ENCODE results near the gene MUC4. TPM values are rescaled to one million over a fixed set of nuclear protein-coding genes. Genes with fewer than 3 reads are reported as not detected.

The MUC4 gene
- total RNA-seq, 1 donor from 2014 or later, result not detected

DNA sequence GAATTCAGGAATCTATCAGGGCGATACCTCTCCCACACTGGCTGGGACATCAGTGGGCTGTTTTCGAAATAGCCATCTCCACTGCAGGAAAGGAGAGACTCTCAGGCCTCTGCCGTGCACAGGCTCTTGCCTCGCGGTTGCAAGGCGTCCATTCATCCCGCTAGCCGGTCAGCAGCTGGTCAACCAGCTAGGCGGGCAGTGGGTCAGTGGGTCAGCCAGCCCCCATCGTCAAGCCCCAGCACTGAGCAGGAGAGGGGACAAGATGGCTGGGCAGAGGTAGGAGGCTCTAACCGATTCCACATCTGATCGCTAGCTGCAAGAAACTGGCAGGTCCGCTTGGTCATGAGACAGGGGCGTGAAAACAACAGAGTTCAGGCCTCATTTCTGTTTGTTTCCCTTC is 45.1 kb downstream of the MUC4 start:
- Mint-ChIP-seq H3K36me3 (ENCODE audit: low read depth) (peaks cover 3% of the 10 kb centered on the region), H3K4me3 (no peak overlapping the region), H3K27ac (ENCODE audit: unreplicated experiment) (no peak overlapping the region), H3K4me1 (no peaks in the 10 kb centered on the region), H3K27me3 (ENCODE audit: low read depth) (no peaks in the 10 kb centered on the region), H3K9me3 (no peaks in the 10 kb centered on the region)
- no peak for DNase-seq (ENCODE audit: low read depth, low spot score)
- TF ChIP-seq CTCF (conservative IDR thresholded peaks at IDR 0.05), result no peak

DNA sequence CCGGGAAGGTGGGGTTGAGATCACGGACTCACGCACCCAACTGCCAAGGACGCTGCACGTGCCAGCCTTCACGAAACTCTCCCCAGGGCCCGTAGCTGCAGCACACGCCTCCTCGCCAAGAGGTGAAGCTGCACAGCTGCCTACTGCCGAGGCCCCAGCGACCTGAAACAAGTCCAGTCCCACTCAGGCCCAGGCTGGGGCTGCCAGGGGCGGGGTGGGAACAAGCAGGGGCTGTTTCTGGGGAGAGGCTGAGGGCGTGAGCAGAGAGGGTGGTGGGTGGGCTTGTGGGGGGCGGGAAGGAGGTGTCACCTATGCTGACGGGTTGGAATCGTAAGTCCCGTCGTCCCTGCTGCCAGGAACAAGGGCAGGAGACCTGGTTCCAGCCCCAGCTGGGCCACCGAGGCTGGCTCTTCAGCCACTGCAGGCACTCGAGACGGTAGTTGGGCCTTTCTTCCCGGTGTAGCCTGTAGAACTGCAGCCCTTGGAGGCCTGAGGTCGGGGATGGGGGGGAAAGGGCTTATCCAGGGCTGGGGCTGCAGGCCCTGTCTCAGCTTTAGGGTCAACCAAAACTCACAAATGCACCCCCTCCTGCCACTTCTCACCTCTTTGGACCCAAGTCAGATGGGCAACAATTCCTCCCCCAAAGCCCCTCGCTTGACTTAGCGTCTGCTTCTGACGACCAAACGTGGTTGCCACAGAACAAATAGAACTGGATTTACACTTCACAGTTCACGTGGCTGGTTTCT is 46.6 kb downstream of the MUC4 start:
- H3K9me3 Mint-ChIP-seq, result no peaks in the 10 kb centered on the region
- H3K36me3 Mint-ChIP-seq (ENCODE audit: low read depth), result peaks cover 3% of the 10 kb centered on the region
- no peak for TF ChIP-seq CTCF (conservative IDR thresholded peaks at IDR 0.05)
- no peaks in the 10 kb centered on the region for H3K4me1 Mint-ChIP-seq
- H3K27me3 Mint-ChIP-seq (ENCODE audit: low read depth), result no peaks in the 10 kb centered on the region
- no peak for DNase-seq (ENCODE audit: low read depth, low spot score)
- no peak overlapping the region for H3K27ac Mint-ChIP-seq (ENCODE audit: unreplicated experiment)
- H3K4me3 Mint-ChIP-seq, result no peak overlapping the region

DNA sequence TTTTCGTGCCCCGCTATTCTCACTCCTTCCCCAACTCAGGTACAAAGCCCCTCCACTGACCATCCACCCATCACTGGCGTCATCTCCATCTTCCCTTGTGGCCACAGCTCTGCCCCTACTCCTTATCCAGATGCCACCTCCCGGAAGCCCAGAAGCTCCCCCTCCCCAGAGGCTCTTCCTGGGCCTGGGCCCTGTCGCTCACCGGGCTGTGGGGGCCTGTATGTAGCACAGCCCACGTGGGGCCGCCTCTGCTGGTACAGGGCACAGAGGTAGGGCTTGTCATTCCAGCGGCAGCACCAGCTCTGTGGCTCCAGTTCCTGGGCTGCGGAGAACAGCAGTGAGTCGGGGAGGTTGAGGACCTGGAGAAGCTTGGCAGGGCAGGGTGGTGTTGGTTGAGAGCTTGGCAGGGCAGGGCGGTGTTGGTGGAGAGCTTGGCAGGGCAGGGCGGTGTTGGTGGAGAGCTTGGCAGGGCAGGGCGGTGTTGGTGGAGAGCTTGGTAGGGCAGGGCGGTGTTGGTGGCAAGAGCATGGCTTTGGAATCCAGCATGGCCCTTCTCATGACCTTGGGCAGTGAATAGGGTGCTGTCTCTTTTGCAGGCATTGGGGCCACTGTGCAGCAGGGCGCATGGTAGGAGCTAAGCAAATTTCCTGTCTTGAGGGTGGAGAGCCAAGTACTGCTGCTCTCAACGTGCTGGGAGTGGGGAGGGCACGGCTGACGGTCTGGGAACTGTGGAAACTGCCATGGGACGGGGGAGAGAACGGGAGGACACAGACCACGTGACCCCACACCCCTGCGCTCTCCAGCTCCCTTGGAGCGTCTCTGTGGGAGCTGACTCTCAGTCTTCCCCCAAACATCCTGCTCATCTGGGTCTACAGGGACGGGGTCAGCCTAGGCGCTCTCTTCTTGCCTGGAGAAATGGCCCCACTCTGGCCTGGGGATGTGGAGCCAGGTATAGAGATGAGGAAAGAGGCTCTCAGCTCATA is 47.6 kb downstream of the MUC4 start:
- no peak for TF ChIP-seq CTCF (conservative IDR thresholded peaks at IDR 0.05)
- H3K4me1 Mint-ChIP-seq, result no peaks in the 10 kb centered on the region
- H3K27ac Mint-ChIP-seq (ENCODE audit: unreplicated experiment), result no peak overlapping the region
- no peak for DNase-seq (ENCODE audit: low read depth, low spot score)
- peaks cover 2% of the 10 kb centered on the region for H3K27me3 Mint-ChIP-seq (ENCODE audit: low read depth)
- no peak overlapping the region for H3K4me3 Mint-ChIP-seq
- H3K36me3 Mint-ChIP-seq (ENCODE audit: low read depth), result peaks cover 3% of the 10 kb centered on the region
- H3K9me3 Mint-ChIP-seq, result no peaks in the 10 kb centered on the region

DNA sequence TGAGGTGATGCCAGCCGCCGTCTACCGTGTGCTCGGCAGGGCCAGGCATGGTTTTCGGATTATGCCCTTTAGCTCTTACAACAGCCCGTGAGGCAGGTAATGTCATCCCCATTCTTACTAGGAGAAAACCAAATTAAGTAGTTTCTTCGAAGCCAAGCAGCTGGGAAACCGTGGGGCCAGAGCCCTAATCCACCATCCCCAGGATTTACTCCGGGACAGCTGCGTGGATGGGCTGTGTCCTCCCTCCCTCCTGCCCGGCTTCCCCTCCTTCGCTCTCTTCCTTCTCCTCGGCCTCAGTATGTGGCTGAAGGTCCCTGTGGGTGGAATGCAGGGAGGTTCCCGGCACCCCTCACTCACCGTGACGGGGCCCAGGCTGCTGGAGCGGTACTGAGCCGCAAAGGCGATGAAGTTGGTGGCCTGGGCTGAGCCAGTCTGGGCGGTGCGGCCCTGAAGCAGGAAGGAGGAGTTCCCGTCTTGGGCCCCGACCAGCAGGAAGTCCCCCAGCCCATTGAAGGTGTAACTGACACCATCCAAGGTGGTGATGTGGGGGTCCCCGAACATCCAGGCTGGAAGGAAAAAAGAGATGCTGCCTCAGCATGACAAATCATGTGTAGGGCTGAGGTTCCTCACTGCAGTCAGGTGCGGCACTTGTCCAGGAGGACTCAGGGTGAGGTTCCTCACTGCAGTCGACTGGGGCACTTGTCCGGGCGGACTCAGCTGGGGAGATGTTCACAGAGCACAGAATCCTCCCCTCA is 48.5 kb downstream of the MUC4 start:
- peaks cover 5% of the 10 kb centered on the region for H3K27me3 Mint-ChIP-seq (ENCODE audit: low read depth)
- no peak for DNase-seq (ENCODE audit: low read depth, low spot score)
- peaks cover 3% of the 10 kb centered on the region for H3K36me3 Mint-ChIP-seq (ENCODE audit: low read depth)
- no peaks in the 10 kb centered on the region for H3K4me1 Mint-ChIP-seq
- no peaks in the 10 kb centered on the region for H3K9me3 Mint-ChIP-seq
- H3K27ac Mint-ChIP-seq (ENCODE audit: unreplicated experiment), result no peak overlapping the region
- TF ChIP-seq CTCF (conservative IDR thresholded peaks at IDR 0.05), result no peak
- no peak overlapping the region for H3K4me3 Mint-ChIP-seq

GRCh38 chr3:195762611-195763010 is 49.1 kb downstream of the MUC4 start:
- Mint-ChIP-seq H3K9me3 (no peaks in the 10 kb centered on the region), H3K4me1 (no peaks in the 10 kb centered on the region), H3K36me3 (ENCODE audit: low read depth) (no peaks in the 10 kb centered on the region), H3K4me3 (no peak overlapping the region), H3K27ac (ENCODE audit: unreplicated experiment) (no peak overlapping the region), H3K27me3 (ENCODE audit: low read depth) (peaks cover 5% of the 10 kb centered on the region)
- no peak for DNase-seq (ENCODE audit: low read depth, low spot score)
- no peak for TF ChIP-seq CTCF (conservative IDR thresholded peaks at IDR 0.05)

Measured in neural crest cell (in vitro differentiated cells).